Fibroblast of skin of scalp (primary cell): ENCODE data around the gene LCOR.

Experiments used
- DNase-seq: peaks from one replicate; pipeline ENCODE4 v3.0.0-alpha.2; 2013

The LCOR gene

DNA sequence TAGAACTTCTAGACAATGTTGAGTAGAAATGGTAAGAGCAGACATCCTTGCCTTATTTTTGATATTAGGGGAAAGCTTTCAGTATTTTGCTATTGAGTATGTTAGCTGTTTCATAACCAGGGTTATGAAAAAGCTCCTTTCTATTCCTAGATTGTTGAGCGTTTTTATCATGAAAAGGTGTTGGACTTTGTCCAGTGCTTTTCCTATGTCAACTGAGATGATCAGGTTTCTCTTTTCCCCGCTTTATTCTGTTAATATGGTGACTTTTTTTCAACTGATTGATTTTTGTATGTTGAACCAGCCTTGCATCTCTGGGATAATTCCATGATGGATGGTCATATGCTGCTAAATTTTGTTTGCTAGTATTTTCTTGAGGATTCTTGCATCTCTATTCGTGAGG, 58.5 kb downstream of the LCOR start:
- DNase-seq: no peak

DNA sequence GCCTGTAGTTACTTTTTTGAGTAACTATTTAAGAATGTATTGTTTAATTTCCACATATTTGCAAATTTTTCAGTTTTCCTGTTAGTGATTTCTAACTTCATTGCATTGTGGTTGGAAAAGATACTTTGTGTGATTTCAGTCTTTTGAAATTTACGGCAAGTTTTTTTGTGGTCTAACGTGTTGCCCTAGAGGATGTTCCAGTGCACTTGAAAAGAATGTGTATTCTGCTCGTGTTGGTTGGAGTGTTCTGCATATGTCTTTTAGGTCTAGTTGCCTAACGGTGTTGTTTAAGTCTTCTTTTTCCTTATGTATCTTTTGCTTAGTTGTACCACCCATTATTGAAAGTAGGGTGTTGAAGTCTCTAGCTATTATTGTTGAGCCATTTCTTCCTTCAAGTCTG, 59.7 kb downstream of the LCOR start:
- no peak for DNase-seq

DNA sequence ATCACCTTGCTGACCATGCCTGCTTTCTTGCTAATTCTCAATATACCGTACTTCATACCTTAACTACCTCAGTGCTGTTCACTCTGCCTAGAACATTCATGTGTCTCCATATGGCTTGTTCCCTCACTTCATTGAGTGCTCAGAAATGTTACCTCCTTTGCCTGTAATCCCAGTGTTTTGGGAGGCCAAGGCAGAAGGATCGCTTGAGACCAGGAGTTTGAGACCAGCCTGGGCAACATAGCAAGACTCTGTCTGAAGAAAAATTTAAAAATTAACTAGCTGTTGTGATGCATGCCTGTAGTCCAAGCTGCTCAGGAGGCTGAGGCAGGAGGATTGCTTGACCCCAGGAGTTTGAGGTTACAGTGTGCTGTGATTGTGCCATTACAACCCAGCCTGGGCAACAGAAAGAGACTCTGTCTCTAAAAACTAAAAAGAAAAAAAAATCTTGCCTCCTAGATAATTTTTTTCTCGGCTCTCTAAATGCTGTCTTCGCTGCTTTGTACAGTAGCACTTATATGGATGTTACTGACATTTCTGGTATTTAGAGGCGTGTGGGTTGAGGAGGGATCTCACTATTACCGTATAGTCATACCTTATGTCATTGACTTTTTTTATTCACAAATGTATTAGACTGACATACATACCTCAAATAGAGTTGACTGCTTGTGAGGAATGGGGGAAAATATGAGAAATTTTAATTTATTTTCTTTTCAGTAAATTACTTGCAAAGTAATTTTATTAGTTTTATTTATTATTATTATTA, 63.7 kb downstream of the LCOR start:
- DNase-seq: no peak

DNA sequence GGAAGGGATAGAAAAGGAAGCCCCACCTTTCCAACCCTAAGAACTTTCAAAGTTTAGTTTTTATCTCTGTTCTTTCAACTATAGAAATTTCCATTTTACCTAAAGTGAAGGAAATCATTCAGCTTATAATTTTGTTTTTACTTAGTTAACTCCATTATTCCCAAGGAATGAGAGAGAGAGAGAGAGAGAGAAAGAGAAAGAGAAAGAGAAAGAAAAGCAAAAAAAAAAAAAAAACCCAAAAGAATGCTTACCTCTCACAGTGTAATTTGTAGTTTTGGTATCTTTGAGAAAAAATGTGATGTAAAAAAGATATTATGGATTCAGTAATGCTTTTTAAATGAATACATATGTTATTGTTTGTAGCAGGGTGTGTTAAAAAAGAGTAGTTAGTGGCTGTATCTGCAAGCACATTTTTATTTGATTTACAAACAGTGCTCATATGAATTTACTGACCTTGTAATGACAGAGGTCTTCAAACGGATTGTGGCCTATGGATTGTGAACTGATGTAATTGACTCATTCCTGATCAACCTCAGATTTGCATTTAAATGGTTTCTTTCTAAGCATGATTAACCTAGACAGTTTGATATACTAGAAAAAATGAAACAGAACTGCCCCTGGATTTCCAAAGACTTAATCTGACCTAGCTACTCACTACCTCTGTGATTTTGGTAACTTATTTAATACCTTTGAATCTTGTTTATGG, 64.9 kb downstream of the LCOR start:
- DNase-seq: peak; percentile 2

DNA sequence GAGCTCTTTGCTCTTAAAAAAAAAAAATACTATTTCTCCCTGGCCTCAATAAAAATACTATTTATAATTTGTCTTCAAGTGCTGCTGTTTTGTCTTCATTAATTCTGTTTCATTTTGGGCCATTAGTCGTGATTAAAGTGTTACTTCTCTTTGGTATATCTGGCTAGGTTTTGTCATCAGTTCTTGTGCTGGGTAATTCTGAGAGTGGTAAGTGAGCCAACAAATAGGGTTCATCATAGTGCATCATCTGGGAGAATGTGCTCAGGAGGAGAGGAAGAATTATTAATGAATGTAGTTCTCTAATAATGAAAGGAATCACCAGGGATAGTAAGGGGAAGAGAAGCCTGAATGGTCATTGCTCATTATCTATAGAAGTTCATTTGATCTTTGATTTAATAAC, 70.0 kb downstream of the LCOR start:
- DNase-seq: no peak

DNA sequence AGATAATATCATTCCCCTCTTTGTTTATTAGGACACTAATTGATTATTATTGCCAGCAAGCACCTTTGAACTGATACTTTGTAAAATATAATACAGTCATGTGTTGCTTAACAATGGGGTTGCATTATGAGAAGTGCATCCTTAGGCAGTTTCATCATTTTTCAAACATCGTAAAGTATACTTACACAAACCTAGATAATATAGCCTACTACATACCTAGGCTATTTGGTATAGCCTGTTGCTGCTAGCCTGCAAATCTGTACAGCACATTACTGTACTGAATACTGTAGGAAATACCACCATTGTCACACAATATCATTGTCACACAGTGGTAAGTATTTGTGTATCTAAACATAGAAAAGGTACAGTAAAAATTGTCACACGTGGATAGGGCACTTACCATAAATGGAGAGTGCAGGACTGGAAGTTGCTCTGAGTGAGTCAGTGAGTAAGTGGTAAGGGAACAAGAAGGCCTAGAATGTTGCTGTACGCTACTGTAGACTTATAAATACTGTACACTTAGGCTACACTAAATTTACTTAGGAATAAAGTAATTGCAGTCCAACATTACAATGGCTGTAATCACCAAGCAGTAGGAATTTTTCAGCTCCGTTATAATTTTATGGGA, 70.7 kb downstream of the LCOR start:
- no peak for DNase-seq

DNA sequence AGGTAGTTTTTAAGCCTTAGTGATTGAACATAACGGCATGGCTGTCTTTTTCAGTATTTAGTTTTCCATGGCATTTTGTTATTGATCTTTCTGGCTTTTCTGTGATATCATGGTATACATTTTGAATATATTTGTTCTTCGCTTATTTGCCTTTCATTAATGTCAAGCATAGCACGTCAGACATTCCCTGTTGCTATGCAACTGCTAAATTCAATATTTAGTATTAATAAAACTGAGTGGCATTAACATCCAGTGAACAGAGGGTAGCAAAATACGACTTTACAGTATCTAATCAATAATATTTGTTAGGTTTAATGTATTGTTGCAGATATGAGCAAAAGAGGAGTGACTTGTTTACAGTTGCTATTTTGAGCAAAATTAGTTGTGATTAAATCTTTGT, 72.5 kb downstream of the LCOR start:
- no peak for DNase-seq

DNA sequence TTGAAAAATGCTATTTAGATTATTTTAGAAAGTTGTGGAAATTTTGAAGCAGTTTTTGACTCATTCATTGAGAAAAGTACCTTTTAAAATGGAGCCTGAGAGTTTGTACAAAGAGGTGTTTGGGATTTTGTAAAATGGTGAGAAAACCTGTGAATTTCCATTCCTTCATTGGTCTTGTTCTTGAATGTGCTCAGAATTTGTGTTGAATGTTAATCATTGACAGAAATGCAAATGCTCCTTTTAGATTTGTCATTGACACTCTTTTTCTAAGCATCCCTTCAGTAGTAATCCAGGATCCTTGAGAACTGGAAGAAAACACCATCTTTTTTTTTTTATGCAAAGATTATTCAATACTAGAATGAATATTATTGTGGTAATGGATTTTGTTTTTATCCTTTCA, 74.8 kb downstream of the LCOR start:
- DNase-seq: no peak

DNA sequence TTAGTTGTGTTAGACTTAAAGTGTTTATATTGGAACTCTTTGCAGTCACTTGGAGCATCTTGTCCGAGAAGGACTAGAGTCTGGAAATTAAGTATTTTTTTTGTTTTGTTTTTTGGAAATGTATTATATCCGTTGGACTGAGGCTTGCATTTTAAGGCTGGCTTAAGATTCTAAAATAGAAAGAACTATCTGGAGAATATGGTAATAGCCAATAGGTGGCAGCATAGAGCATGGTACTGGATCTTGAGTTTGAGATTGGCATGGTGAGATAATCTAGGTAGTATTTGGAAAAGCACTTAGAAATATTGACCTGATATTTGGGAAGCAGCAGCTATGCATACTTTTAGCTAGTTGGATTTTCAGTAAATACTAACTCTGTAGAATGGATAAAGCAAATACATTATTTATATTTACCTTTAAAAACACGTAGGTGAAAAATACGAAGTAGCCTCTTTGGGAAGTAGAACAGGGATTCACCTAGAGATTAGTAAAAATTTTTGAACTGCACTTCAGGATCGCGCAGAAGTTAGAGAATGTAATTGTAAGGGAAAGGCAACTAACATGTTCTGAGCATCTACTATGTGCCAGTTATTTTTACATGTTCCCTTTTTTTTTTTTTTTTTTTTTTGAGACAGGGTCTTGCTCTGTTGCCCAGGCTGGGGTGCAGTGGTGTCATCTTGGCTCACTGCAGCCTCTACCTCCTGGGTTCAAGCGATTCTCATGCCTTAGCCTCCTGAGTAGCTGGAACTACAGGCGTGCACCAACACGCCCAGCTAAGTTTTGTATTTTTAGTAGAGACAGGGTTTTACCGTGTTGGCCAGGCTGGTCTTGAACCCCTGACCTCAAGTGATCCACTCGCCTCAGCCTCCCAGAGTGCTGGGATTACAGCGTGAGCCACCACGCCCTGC, 78.6 kb downstream of the LCOR start:
- peak; percentile 34 for DNase-seq

DNA sequence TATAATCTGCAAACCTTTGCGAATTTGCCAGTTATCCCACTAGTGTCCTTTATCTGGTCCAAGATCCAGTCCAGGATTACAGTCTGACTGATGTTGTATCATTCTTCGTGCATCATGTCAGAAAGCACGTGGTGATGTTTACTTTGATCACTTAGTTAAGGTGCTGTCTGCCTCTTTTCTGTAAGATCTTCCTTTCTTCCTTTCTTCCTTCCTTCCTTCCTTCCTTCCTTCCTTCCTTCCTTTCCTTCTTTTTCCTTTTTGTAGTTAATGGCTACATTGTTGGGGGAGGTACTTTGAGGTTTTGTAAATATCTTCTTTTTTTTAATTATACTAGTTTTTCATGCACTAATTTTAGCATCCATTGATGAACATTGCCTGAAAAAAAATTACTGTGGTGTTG, 80.3 kb downstream of the LCOR start:
- DNase-seq: no peak

DNA sequence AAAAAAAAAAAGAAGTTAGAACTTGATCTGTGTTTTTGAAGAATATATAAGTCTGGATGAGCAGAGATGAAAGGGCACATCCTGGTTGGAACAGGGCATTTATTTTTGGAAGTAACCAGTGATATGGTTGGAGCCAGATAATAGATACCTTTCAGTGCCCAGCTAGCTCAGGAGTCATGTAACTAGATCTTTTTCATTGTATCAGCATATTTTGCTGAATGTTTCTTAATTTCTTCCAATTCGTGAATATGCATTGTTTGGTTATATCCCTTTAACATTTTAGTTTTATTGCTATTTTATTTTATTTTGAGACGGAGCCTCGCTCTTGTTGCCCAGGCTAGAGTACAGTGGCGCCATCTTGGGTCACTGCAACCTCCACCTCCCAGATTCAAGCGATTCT, 81.8 kb downstream of the LCOR start:
- no peak for DNase-seq

DNA sequence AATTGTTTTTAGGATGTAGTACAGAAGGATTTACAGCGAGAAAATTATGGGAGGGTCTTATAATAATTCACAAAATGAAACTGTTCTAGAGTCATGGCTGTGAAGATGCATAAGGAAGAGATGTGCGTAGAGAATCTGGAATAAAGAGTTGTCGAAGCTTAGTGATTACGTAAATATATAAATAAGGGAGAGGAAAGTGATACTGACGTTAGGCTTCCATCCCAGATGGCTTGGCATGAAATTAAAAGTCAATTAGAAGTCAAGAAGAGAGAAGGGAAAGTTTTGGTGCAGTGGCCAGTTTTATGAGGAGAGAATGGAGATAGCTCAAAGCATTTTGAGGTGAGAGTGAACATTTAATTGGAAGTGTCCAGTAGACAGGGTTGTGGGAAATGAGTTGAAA, 85.5 kb downstream of the LCOR start:
- no peak for DNase-seq

DNA sequence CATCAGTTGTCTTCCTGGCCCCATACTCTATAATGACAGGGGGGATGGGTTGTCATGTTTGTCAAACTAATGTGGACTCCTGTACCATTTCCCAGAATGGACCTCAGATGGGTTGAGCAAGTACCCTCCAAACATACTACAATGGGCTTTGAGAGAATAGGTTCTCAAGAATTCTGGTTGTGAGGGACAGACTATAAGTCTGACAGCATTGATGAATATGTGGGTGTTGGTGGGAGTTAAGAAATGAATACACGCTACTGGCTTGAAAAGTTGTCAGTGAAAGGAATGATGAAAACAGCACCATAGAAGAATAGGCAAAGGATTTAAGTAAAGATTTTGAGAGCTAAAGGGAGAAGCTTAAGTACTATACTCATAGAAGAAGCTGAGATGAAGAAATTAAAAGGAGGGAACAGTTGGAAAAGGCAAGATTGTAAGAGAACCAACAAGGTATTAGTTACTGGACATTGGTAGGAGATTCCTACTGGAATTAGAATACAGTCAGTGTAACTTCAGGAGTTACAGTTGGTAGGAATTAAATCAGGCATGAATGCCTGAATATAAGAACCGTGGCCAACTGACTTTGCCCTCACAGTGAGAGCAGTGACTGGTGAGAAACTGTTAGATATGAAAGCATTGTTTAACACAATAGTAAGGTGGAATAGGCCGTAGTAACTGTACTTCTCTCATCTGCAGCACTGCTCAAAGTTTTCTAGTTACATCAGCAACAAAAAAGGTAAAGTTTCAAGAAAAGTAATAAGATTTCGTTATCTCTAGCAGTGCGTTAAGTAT, 86.3 kb downstream of the LCOR start:
- no peak for DNase-seq

DNA sequence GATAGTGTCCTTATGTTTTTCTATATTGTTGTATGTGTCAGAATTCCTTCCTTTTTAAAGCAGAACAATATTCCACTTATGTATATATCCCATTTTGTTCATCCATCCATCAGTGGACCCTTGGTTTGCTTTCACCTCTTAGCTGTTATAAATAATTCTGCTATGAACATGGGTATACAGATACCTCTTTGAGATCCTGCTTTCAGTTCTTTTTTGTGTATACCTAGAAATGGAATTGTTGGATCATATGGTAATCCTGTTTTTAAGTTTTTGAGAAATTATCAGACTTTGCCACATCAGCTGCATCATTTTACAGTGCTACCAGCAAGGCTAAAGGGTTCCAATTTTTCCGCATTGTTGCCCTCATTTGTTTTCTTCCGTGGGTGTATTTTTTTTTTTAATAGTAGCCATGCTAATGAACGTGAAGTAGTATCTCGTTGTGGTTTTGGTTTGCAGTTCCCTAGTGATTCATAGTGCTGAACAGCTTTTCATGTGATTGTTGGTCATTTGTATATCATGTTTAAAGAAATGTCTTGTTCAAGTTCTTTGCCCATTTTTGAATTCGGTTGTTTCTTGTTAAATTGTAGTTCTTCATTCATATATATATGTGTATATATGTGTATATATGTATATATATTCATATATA, 87.8 kb downstream of the LCOR start:
- DNase-seq: no peak

DNA sequence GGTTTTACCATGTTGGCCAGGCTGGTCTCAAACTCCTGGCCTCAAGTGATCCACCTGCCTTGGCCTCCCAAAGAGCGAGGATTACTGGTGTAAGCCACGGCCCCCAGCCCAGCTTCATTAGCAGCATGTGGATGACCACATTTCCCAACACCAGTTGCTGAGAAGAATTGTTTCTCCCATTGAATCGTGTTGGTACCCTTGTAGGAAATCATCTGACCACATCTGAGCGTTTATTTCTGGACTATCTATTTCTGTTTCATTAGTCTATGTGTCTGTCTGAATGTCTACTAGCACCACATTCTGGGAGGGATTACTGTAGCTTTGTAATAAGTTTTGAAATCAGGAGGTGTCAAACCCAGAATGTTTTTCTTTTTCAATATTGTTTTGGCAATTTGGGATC, 89.6 kb downstream of the LCOR start:
- DNase-seq: no peak

DNA sequence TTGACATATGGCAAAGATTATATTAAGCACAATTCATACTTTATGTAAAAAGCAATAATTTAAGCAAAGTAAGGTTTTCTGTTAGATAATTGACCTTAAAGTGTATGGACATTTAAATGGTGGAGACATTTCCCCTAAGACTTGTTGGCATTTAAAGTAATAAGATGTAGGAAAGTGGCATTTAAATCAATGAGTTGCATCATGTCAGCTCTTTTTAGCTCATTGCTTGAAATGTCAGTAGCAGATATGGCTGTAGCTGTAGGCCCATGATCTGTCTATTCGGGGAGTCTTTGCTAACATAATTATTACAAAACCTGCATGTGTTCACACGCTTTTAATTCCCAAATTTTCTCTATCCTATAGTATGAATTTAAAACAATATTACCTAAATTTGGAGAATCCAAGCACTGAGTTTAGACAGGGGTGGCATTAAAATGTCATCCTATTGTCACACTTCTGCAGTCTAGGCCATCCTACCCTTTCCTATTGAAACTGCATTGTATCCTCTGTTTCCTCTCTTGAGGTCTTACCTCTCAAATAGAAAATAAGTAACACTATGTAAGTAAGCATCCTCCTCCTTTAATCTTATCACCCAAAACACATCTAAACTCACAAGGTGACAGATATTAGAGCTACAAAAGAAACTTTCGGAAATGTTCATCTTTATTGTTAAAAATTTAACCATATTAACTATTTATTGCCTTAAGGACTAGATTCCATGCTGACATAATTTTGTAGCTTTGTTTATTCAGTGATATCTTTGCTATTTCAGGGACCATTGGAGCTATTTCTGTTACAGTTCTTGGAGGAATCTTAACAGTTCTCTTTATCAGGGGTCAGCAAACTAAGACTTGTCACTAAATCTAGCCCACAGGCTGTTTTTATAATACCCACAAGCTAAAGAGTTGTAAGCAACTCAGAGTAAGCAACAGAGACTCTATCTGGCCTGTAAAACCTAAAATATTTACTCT, 91.2 kb downstream of the LCOR start:
- DNase-seq: no peak

DNA sequence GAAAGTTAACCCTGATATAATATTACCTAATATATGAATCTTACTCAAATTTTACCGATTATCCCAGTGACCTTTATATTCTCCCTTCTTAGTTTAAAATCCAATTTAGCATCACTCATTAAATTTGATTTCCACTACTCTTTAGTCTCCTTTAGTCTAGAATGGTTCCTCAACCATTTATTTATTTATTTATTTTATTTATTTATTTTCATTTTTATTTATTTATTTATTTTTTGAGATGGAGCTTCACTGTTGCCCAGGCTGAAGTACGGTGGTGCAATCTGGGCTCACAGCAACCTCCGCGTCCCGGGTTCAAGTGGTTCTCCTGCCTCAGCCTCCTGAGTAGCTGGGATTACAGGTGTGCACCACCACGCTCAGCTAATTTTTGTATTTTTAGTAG, 92.8 kb downstream of the LCOR start:
- DNase-seq: no peak

DNA sequence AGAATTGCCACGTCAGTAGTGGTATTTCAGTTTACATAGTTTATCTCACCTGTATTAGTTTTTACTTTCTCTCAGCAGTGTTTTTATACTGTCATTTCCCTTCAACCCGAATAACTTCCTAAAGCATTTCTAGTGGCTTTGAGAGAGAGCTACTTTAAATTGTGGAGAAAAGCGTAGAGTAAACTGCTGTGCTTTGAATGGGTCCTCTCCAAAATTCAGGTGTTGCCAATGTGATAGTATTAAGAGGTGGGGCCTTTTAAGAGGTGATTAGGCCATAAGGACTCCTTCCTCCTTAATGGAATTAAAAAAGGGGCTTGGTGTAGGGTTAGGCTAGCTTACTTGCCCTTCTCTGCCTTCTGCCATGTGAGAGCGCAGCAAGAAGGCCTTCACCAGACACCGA, 98.4 kb downstream of the LCOR start:
- DNase-seq: no peak

DNA sequence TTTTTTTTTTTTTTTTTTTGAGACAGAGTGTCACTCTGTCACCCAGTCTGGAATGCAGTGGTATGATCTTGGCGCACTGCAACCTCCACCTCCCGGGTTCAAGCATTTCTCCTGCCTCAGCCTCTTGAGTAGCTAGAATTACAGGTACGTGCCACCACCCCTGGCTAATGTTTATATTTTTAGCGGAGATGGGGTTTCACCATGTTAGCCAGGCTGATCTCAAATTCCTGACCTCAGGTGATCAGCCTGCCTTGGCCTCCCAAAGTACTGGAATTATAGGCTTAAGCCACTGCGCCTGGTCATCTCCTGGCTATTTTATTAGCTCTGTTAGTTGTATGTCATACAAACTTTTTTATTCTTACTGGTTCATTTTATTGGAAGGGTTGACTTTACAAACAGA, 103.0 kb downstream of the LCOR start:
- DNase-seq: no peak

DNA sequence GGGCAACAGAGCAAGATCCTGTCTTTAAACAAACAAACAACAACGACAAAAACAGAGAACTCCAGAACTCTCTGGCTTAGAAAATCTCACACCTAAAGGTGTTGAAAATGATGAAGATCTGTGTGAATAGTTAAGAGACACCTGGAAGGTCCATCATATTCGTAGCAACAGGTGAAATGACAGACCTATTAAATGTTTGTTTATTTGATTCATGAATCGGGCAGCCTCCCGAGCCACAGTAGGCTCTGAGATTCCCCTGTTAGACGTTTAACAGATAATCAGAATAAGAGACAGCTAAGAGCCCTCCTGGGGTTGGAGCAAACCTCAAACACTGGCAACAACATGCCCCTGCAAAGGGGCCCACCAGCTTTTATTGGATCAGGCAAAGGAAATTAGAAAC, 103.7 kb downstream of the LCOR start:
- no peak for DNase-seq
